H1 (cell line): Measurements from ENCODE around the gene BBS12. TPM values are rescaled to one million over a fixed set of nuclear protein-coding genes. Genes with fewer than 3 reads are reported as not detected.

Experiments used
- EGR1 ChIP-seq: IDR thresholded peaks from 2 replicates; pipeline ENCODE4 v1.6.1; 2011; ENCODE audit warnings: low read depth, low read length, borderline replicate concordance
- KDM5A ChIP-seq: fragments of 200-600 bp; IDR thresholded peaks from 2 replicates; pipeline ENCODE4 v1.7.1; 2012; ENCODE audit warnings: mild to moderate bottlenecking, low read length, inconsistent platforms, mixed read lengths
- PHF8 ChIP-seq: fragments of 200-600 bp; sonication (generic); conservative IDR thresholded peaks from 2 replicates; pipeline ENCODE4 v1.7.1; 2012; ENCODE audit warnings: low read depth, mild to moderate bottlenecking, inconsistent platforms, low read length, moderate library complexity
- POLR2AphosphoS5 ChIP-seq: IDR thresholded peaks from 2 replicates; pipeline ENCODE4 v1.6.1; 2011; ENCODE audit warnings: low read depth, low read length
- POU5F1 ChIP-seq: IDR thresholded peaks from 2 replicates; pipeline ENCODE4 v1.6.1; 2011; ENCODE audit warnings: low read depth, mild to moderate bottlenecking, low read length, moderate library complexity
- SUZ12 ChIP-seq: fragments of 200-600 bp; sonication (generic); IDR thresholded peaks from 2 replicates; pipeline ENCODE4 v1.6.1; 2012; ENCODE audit warnings: mild to moderate bottlenecking, inconsistent platforms, low read length, moderate library complexity, mixed read lengths
- TCF12 ChIP-seq: IDR thresholded peaks from 2 replicates; pipeline ENCODE4 v1.6.1; 2011; ENCODE audit warnings: low read depth, mild to moderate bottlenecking, low read length
- polyA plus RNA-seq, 7 experiments: library from polyadenylated mRNA; depleted of rRNA in 3 of 7; stranded (reverse) in 5 of 7; unstranded in 2 of 7; fragments of >200 nt in 5 of 7; fragments of 200-250 nt in 2 of 7; gene quantifications; 1 replicate in 5 of 7; 2 replicates in 1 of 7; 4 replicates in 1 of 7; pipeline versions ENCODE4 v1.2.1 to v1.2.3, GENCODE V29; 2011 to 2013; ENCODE audit warnings: missing spikeins in 2 of 7, mixed read lengths in 2 of 7
- total RNA-seq: library from RNA; stranded (reverse); fragmentation: NEBNext Ultra II Directional; extraction: Animal tissue kit (Norgen Biotek cat#: 25700); gene quantifications from 2 replicates; pipeline ENCODE4 v1.2.1, GENCODE V29; 2021

BBS12 gene
- total and polyA plus RNA-seq, 2 of the 8 experiments (the other 6 are each of a cell fraction or from before 2014, with no cell fraction given): 0.88 to 2.6 TPM

GRCh38 chr4:122777846-122778673 is 45.6 kb downstream of the BBS12 start (continued):
- TF ChIP-seq EGR1 (no peak), POLR2AphosphoS5 (no peak), TCF12 (no peak), SUZ12 (no peak), POU5F1 (no peak), PHF8 (no peak), KDM5A (no peak)
